GM06990 (cell line): ENCODE results near the gene TMEM200A.

Experiments used
- DNase-seq: peaks from one replicate; pipeline ENCODE4 v3.0.0-alpha.2; 2011; ENCODE audit not compliant: insufficient read length; ENCODE audit errors: extremely low read depth
- H3K27me3 ChIP-seq: replicated peaks from 2 replicates; pipeline ENCODE4 v1.6.0; 2011; ENCODE audit warnings: low read length; ENCODE audit not compliant: control insufficient read depth, insufficient read depth
- H3K36me3 ChIP-seq: 2 replicates; pipeline ENCODE4 v1.5.1; 2011; ENCODE audit warnings: low read length; ENCODE audit not compliant: control insufficient read depth, insufficient read depth
- H3K4me3 ChIP-seq: replicated peaks from 2 replicates; pipeline ENCODE4 v1.5.1; 2011; ENCODE audit warnings: low read depth, mild to moderate bottlenecking, control low read depth, low read length
- CTCF ChIP-seq: IDR thresholded peaks from 2 replicates; pipeline ENCODE4 v1.5.1; 2011; ENCODE audit warnings: low read length, control low read depth, mild to moderate bottlenecking, inconsistent platforms; ENCODE audit not compliant: insufficient read depth, poor library complexity, severe bottlenecking

The TMEM200A gene

GRCh38 chr6:130377915-130378314 lies 12.1 kb downstream of the TMEM200A start:
- DNase-seq = no peak

GRCh38 chr6:130379223-130379622 lies 13.4 kb downstream of the TMEM200A start:
- DNase-seq = no peak
- Histone ChIP-seq H3K27me3 (no peaks in the 10 kb centered on the region), H3K4me3 (no peak overlapping the region), H3K36me3 (no peaks in the 10 kb centered on the region)
- no peak for TF ChIP-seq CTCF

More at GRCh38 chr6:130377915-130378314, 12.1 kb downstream of the TMEM200A start:
- no peaks in the 10 kb centered on the region for H3K27me3 ChIP-seq
- no peaks in the 10 kb centered on the region for H3K36me3 ChIP-seq
- no peak for TF ChIP-seq CTCF
- H3K4me3 ChIP-seq = no peak overlapping the region

- Histone ChIP-seq H3K4me3 (no peak overlapping the region), H3K27me3 (no peaks in the 10 kb centered on the region), H3K36me3 (no peaks in the 10 kb centered on the region)
- no peak for DNase-seq
- TF ChIP-seq CTCF = no peak
Observed at GRCh38 chr6:130381012-130381411, 15.2 kb downstream of the TMEM200A start.

GRCh38 chr6:130381459-130382380 lies 15.9 kb downstream of the TMEM200A start:
- DNase-seq = no peak
- Histone ChIP-seq H3K36me3 (no peaks in the 10 kb centered on the region), H3K4me3 (no peak overlapping the region), H3K27me3 (no peaks in the 10 kb centered on the region)
- peak; percentile 17 for TF ChIP-seq CTCF

GRCh38 chr6:130382872-130383490 lies 17.2 kb downstream of the TMEM200A start:
- Histone ChIP-seq H3K36me3 (no peaks in the 10 kb centered on the region), H3K4me3 (no peak overlapping the region), H3K27me3 (no peaks in the 10 kb centered on the region)
- no peak for DNase-seq
- no peak for TF ChIP-seq CTCF
